Retina (tissue), 1 donor: ENCODE results near the gene FKBP1A.
"Not testable (repeated sequence)": the region's sequence is repeated elsewhere in the genome, so short reads cannot be mapped to it uniquely, and the experiment has no call there.

ENCODE experiments used
- DNase-seq: peaks from one replicate; pipeline ENCODE4 v3.0.0-alpha.2; 2016

Gene FKBP1A

GRCh38 chr20:1415667-1416468 is 23.0 kb upstream of the FKBP1A start:
- no peak for DNase-seq

GRCh38 chr20:1414982-1415381 is 22.1 kb upstream of the FKBP1A start:
- no peak for DNase-seq

- DNase-seq, result no peak
Measured at GRCh38 chr20:1405801-1406200, 12.9 kb upstream of the FKBP1A start.

GRCh38 chr20:1403624-1404023 is 10.8 kb upstream of the FKBP1A start:
- no peak for DNase-seq

GRCh38 chr20:1402149-1402548 is 9.3 kb upstream of the FKBP1A start:
- DNase-seq, result no peak

- DNase-seq, result no peak
Measured at GRCh38 chr20:1401451-1401907, 8.6 kb upstream of the FKBP1A start.

- not testable (repeated sequence) for DNase-seq
Measured at GRCh38 chr20:1399678-1400366, 7.0 kb upstream of the FKBP1A start.

GRCh38 chr20:1398185-1398584 is 5.3 kb upstream of the FKBP1A start:
- DNase-seq, result not testable (repeated sequence)

- DNase-seq, result no peak
Measured at GRCh38 chr20:1397710-1398109, 4.9 kb upstream of the FKBP1A start.

GRCh38 chr20:1396702-1397101 is 3.8 kb upstream of the FKBP1A start:
- no peak for DNase-seq

- no peak for DNase-seq
Measured at GRCh38 chr20:1396264-1396663, 3.4 kb upstream of the FKBP1A start.

- DNase-seq, result no peak
Measured at GRCh38 chr20:1394686-1395085, 1.8 kb upstream of the FKBP1A start.

GRCh38 chr20:1393507-1393882 is 641 bp upstream of the FKBP1A start:
- DNase-seq, result no peak

- no peak for DNase-seq
Measured at GRCh38 chr20:1392443-1392692, 486 bp downstream of the FKBP1A start.

GRCh38 chr20:1391640-1392442 is 1.0 kb downstream of the FKBP1A start:
- no peak for DNase-seq

GRCh38 chr20:1390581-1391403 is 2.1 kb downstream of the FKBP1A start:
- DNase-seq, result no peak

- DNase-seq, result no peak
Measured at GRCh38 chr20:1389703-1390580, 2.9 kb downstream of the FKBP1A start.

- no peak for DNase-seq
Measured at GRCh38 chr20:1388741-1389483, 3.9 kb downstream of the FKBP1A start.

- no peak for DNase-seq
Measured at GRCh38 chr20:1388253-1388652, 4.6 kb downstream of the FKBP1A start.

- no peak for DNase-seq
Measured at GRCh38 chr20:1386323-1386722, 6.5 kb downstream of the FKBP1A start.
